DMS53 treated with DMSO at 0.1 percent for 48 hours (cell line): ENCODE measurements around the gene DNAI2.
A peak's percentile ranks its signal among the peaks of the same experiment; 100 is the strongest.

ENCODE experiments used
- DNase-seq: peaks from one replicate; lab custom pipeline; 2025; ENCODE audit not compliant: unreplicated experiment; lab: John Stamatoyannopoulos, UW

Gene DNAI2

GRCh38 chr17:74304184-74304583 lies 30.1 kb downstream of the DNAI2 start:
- no peak for DNase-seq

DNA sequence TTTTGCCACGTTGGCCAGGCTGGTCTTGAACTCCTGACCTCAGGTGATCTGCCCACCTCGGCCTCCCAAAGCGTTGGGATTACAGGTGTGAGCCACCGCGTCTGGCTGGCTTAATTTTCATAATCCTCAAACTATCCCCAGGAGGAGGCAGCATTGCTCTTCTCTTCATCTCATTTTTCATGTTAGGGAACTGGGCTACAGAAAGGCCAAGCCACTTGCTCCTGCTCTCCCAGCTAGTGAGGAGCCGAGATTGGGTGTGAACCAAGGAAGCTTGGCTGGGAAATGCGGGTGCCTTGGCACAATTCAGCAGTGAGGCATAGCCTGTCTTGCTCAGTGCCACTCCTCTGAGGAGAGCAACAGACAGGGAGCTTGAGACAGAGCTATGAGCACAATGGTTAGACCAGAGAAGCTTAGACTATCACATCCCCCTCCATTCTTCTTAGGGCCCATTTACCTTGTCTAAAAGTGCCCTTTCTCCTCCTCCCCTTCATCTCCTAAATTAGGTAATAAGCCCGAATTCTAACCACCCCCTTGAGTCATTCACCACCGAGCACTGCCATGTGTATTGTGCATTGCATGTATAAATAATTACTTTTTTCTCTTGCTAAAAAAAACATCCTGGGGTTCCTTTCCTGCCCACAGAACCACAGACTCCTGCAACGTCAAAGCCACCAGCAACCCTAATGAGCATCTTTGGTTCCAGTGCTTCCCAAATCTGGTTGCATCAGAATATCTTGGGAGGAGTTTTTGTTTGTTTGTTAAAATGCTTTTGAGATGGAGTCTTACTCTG lies 32.0 kb downstream of the DNAI2 start:
- DNase-seq, result peak; percentile 20

- DNase-seq, result no peak
Measured at GRCh38 chr17:74307984-74308773, 34.1 kb downstream of the DNAI2 start.

GRCh38 chr17:74309902-74310301 lies 35.9 kb downstream of the DNAI2 start:
- no peak for DNase-seq

GRCh38 chr17:74314877-74315276 lies 40.8 kb downstream of the DNAI2 start:
- no peak for DNase-seq

GRCh38 chr17:74316220-74316619 lies 42.2 kb downstream of the DNAI2 start:
- DNase-seq, result no peak

DNA sequence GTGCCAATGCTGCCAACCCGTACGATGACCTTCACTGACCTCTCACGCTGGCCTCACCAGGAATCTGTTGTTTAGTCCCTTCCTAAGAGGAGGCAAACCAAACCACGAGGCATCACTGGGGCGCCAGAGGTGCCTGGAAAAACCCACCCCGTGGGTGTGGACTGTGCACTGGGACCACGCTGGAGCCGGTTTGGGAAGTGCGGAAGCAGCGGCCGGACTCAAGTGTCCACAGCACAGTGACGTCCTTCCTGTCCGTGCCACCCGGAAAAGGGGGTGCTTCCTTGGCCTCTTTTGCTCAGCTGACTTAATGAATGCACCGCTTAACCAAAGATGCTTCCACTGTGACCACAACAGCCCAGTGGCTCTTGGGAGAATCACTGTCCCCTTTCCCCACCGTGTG lies 43.0 kb downstream of the DNAI2 start:
- DNase-seq, result no peak

DNA sequence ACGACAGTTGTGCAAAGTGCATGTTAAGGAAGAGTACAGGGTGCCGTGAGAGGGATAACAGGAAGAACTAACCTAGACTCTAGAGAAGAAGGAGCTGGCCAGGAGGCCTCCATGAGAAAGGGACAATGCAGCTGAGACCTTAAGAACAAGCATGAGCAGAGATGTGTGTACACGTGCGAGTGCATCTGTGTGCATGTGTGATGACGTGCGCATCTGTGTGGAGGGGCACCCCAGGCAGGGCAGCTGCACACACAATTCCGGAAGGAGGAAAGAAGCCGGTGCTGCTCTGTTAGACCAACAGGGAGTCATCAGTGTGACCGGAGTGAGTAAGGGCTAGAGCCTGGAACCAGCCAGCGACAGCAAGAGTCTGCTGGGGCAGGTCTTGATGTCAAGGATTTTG lies 44.4 kb downstream of the DNAI2 start:
- no peak for DNase-seq

DNA sequence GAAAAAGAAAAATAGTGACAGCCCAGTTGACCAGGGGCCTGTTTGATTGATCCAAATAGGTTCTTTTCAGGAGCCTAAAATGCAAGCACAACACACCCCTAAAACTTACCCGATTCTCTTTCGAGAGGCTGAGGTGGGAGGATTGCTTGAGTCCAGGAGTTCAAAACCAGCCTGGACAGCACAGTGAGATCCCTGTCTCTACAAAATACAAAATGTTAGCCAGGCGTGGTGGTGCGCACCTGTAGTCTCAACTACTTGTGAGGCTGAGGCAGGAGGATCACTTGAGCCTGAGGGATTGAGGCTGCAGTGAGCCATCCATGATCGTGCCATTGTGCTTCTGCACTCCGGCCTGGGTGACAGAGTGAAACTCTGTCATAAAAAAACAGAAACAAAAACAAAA lies 50.5 kb downstream of the DNAI2 start:
- DNase-seq, result no peak

DNA sequence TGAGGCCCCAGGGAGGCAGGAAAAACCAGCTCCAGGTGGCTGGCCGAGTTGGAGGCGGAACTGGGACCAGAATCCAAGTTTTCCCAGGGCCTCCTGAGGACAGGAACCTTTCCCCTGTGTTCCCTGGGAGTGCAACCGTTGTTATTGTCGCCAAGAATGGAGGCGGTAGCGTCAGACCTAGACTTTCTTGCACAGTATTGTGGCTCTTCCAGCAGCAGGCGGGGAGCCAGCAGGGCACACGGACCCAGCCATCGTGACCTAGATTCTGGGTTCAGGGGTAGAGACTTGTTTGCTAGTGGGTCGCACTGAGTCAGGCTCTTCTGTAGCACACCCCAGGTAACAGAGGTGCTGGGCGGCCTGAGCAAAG lies 51.3 kb downstream of the DNAI2 start:
- no peak for DNase-seq

GRCh38 chr17:74325743-74326379 lies 51.8 kb downstream of the DNAI2 start, which contains the start of gene KIF19:
TSS of gene KIF19 (plus strand) at chr17:74326226. CDS start at chr17:74326350, 124 bp downstream.
- peak; percentile 52 for DNase-seq

DNA sequence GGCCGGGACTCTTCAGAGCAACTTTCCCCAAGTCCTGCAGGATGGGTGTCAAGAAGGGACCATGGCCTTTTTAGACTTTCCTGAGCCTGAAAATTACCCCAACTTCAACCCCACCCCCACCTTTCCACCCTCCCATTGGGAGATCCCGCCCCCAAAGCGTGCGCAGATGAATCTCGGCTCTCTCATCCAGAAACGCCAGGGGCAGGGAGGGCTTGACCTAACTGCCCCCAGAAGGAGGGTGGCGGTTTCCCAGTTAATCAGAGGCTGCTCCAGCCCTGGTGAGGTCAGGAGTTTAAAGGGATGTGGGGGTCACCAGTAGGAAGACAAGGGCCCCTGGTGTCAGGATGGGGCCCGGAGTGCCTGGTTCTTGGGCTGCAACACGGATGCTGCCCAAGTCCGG lies 52.5 kb downstream of the DNAI2 start:
- no peak for DNase-seq

GRCh38 chr17:74328487-74328886 lies 54.5 kb downstream of the DNAI2 start:
- no peak for DNase-seq

DNA sequence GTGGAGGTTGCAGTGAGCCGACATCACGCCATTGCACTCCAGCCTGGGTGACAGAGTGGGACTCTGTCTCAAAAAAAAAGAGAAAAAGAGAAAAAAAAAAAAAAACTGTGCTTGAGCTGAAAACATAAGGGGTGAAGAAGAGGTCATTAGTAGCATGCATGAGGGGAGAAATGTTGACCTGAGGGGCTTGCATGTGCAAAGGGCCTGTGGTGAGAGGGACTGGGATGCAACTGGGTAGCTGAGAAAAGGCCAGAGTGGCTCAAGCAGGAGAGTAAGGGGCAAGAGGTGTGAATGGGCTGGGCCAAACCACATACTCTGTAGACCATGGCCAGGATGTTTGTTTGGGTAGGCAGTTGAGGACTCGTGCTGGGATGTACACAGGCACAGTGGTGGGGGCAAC lies 55.3 kb downstream of the DNAI2 start:
- no peak for DNase-seq

- DNase-seq, result no peak
Measured at GRCh38 chr17:74330446-74330845, 56.4 kb downstream of the DNAI2 start.

GRCh38 chr17:74332017-74332650 lies 58.1 kb downstream of the DNAI2 start:
- peak; percentile 87 for DNase-seq

DNA sequence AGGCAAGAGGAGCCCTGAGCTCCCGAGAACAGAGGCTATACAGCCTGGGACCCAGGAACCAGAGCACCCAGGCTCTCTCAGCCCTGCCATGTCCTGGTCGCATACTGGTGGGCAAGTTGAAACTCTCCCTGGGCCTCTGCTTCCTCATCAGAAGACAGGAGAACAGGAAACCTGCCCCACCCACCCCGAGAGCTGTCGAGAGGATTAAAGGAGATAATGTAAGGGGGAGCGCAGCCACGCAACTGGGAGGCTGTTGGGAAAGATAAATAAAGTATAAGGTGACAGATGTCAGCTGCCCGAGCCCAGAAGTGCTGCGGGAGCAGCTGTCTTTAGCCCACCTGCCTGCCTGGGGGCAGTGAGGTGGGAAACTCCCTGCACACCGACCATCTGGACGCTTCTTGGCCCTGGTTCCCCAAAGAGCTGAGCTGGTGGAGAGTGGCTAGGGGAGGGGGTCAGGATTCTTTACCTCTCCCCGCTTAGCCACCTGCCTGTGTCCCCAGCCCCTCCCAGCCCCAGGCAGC lies 58.8 kb downstream of the DNAI2 start:
- DNase-seq, result peak; percentile 97

- peak; percentile 9 for DNase-seq
Measured at GRCh38 chr17:74334393-74335039, 60.5 kb downstream of the DNAI2 start.

- no peak for DNase-seq
Measured at GRCh38 chr17:74335529-74336062, 61.6 kb downstream of the DNAI2 start.

DNA sequence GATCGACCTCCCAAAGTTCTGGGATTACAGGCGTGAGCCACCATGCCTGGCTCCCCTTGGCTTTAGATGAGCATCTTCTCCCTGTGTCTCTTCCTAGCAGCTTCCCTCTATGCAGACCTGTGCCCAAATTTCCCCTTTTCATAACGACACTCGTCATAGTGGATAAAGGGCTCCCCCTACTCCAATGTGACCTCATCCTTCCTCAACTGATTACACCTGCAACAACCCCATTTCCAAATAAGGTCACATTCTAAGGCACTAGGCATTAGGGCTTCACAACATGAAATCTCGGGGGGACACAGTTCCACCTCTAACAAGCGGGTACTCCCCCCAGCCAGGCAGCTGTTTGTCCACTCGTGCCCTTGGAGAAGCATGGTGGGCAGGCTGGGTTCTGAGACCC lies 62.3 kb downstream of the DNAI2 start:
- DNase-seq, result no peak
